SKM-1 treated with dmso at 0.1 percent for 144 hours (cell line): Measurements from ENCODE around the gene ECE1.

Experiments used
- DNase-seq: peaks from one replicate; lab custom pipeline; 2025; ENCODE audit not compliant: unreplicated experiment; lab: John Stamatoyannopoulos, UW

Gene ECE1

DNA sequence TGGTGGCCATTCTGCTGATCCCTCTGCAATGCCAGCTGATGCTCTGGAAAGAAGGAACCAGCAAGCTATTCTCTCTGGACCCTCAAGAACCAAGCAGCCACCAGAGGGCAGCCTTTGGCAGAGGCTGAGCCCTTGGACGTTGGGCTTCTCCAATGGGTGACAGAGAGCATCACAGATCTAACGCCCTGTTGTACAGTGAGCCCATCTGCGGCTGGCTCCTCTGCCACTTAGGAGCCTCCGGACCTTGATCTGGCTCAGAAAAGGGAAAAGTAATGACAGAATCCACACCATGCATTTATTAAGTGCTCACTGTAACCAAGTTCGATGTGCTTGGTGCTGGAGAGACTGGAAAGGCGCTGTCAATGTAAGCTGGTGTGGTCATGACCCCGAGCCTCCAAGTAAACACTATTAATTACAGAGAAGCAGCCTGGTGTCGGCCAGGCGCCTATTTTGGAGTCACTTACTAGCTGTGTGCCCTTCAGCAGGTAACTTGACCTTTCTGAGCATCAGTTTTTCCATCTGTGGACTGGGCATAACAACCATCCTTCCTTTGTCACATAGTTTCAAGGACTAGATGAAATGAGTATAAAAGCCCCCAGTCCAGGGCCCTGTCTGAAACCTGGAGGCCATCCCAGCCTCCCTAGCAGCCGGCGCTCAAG, 34.9 kb downstream of the ECE1 start:
- DNase-seq, result peak; percentile 68

DNA sequence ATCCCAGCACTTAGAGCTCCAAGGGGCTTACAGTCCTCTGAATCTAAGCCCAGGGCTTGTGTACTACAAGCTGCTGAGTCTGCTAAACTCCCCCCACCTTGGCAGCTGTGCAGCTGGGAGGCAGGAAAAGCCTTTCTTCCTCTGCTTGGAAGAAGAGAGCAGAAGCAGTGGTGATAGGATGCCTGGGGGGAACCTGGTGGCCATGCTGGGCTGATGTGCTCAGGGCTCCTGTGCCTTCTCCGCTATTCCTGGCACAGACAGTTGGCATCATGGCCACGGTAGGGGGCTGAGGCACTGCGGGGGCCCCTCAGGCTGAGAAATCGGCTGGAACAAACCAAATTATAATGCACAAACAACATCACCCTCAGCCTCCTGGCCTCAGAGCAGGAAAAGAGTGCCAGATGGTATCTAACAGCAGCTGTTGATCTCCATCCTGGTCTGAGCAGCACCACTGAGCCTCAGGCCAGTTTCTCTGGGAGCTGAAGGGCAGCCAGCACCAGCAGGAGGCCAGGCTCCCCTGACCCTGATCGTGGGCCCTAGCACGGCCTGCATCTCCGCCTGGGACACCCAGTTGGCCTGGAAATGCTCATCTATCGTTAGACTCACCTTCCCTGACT, 35.8 kb downstream of the ECE1 start:
- no peak for DNase-seq

DNA sequence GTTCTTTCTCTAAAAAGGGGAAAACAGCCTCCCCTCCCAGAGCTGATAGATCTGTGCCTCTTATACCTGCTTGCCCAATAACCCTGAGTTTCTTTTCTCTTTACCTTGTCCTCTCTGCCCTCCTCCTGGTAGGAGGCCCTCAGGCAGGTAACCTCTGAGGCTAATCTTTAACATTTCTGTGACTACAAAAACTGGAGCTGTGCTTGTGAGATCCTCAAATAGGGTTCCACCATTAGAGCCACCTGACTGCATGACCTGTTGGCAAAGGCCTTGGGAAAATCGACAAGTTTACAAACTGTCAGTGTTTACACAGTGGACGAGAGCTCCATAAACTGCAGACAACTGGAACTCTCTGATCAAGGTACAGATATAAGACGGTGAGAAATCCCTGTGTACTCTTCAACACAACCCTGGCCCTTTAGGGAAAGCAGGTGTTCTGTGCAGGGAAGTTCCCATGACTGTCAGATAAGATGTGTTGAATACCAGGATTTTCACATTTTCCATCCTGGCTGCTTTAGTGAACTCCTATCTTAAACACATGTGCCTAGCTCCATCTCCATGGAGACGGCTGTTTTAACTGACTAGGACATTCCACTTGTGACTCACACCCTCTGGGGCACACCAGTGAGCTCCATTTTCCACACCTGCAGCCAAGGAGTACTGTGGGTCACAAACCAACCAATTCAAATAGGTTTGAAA, 38.3 kb downstream of the ECE1 start:
- no peak for DNase-seq

DNA sequence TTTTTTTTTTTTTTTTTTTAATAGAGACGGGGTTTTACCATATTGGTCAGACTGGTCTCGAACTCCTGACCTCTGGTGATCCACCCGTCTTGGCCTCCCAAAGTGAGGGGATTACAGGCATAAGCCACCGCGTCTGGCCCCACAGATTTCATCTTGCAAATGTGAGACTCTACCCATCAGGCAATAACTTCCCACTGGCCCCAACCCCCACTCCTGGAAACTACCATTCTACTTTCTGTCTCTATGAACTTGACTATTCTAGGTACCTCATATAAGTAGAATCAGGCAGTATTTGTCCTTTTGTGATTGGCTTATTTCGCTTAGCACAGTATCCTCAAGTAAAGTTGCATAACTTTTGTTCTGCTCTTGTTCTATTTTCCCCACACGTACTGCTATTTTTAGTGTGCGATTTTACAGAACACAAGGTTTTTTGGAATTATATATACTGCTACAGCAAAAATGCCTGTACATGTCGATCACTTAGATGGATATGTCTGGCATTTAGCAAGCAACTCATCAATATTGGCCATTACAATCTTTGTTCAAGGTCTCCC, 40.2 kb downstream of the ECE1 start:
- no peak for DNase-seq

DNA sequence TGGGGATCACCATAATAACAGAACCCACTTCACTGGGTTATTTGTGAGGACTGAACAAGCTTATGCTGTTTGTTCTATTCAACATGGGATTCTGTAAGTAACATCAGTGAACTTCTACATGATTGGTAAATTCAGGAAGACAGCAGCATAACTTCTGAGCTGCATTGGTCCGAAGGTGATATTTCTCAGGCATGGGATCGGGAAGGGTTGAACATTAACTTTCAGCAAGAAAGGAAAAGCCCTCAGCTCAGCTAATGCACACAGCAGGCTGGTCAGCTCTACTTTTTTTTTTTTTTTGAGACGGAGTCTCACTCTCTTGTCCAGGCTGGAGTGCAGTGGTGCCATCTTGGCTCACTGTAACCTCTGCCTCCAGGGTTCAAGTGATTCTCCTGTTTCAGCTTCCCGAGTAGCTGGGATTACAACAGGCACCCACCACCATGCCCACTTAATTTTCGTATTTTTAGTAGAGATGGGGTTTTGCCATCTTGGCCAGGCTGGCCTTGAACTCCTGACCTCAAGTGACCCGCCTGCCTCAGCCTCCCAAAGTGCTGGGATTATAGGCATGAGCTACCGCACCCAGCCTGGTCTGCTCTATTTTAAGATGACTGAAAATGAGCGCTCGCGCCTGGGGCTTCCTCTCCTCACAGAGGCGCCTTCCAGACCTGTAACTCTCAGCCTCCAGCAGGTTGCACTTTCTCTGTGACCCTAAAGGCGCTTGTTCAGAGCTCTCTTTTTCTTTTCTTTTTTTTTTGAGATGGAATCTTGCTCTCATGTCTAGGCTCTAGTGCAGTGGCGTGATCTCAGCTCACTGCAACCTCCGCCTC, 42.2 kb downstream of the ECE1 start:
- DNase-seq, result no peak

DNA sequence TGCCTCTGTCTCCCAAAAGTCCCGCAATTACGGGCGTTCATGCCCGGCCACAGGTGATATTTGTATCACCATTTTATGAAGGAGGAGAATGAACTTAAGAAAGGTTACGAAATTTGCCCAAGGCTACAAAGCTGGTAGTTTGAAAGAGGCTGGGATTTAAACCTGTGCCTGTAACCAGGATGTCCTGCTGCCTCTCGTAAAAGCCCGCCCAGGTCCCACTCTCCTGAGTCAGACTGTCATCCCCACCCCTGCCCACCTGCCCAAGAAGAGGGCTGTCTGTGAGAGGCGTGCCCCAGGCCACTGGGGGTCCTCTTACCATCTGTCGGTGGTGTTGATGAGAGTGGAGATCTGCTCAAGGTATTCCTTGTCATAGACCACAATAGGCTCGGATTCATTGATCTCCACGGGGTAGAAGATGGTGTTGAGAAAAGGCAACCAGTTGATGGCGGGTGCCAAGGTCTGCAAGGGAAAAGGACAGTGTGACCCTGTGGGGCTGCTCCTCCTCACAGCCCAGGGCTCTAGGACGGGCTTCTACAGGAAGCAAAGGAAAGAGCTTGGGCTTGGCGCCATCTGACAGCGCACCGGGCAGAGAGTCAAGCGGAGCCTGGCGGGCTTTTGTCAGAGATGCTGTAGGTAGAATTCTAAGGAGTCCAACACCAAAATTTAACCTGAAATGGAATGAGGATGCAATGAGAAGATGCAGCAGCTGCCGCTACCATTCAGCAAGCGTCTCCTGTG, 43.2 kb downstream of the ECE1 start:
- no peak for DNase-seq

DNA sequence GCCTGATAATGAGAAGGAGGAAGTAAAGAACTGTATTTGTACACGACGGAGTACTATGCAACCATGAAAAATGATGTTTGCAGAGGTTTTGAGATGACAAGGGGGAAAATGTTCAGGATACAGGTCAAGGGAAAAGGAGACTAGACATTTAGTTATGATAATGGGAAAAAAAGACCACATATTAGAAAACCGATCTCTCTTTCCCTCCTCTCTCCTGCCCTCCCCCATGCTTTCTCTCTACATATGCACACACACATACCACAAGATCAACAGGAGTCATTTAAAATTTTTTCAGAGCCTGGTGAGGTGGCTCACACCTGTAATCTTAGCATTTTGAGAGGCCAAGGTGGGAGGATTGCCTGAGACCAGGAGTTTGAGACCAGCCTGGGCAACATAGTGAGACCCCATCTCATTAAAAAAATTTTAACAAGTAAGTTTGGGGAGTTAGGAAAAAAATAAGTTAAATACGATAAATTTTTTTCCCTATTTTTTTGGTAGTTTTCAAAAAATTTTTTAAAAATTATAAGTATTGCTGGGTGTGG, 44.5 kb downstream of the ECE1 start:
- DNase-seq, result no peak

DNA sequence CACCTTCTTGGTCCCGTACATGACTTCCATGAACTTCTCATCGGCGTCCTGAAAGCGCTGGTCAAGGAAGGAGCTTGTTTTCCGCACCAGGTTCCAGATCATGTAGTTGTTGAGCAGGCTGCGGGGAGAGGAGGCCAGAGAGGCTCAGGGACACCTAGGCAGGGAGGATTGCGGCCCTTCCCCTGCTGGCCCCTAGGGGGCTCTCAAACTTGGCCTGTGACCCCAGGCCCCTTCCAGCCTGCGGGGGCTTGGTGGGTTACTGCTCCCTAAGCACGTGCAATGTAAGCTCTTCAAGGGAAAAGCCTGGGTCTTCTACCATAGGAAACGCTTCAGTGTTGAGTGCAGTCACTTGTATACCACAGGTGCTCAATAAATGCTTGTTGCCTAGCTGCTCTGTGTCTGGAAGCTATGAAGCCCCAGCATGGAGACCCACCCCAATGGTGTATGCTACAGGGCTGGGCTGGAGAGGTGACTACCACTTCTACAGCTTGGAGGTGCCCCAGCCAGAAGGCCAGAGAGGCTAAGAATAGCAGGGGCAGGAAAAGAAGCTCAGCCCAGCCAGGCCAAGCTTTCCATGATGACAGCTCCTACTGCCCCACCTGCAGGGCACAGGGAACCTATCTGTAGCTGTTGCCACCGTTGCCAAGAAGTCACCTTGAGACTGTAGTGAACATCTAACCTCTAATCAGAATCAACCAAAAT, 45.1 kb downstream of the ECE1 start:
- no peak for DNase-seq

DNA sequence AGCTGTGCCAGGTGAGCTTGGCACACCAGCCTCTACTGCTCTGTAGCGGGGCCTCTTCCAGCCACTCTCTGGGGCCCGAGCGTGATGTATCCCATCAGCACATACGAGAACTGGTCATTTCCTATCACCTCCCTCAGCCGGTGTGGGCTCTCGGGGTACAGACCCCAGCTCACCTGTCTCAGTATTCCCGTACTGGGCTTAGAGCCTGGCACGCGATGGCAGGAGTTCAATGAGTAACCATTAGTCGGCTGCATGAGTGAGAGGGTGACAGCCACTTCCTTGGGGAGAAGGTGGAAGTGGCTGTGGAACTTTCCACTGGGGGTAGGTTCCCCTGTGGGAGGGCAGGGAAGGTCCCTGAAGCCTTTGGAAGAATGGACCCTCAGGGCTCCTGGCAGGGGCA, 46.1 kb downstream of the ECE1 start:
- no peak for DNase-seq

DNA sequence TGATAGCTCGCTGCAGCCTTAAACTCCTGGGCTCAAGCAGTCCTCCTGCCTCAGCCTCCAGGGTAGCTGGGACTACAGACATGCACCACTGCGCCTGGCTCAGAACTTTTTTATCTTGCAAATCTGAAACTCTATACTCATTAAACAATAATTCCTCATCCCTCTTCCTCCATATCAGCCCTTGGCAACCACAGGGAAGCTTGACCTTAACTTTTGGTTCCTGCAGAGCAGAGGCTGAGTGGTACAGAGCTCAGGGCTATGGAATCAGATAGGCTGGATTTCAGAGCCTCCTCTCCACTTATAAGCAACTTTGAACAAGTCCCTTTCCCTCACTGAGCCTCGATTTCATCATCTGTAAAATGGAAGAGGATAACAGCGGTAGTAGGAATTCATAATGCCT, 47.4 kb downstream of the ECE1 start:
- no peak for DNase-seq

DNA sequence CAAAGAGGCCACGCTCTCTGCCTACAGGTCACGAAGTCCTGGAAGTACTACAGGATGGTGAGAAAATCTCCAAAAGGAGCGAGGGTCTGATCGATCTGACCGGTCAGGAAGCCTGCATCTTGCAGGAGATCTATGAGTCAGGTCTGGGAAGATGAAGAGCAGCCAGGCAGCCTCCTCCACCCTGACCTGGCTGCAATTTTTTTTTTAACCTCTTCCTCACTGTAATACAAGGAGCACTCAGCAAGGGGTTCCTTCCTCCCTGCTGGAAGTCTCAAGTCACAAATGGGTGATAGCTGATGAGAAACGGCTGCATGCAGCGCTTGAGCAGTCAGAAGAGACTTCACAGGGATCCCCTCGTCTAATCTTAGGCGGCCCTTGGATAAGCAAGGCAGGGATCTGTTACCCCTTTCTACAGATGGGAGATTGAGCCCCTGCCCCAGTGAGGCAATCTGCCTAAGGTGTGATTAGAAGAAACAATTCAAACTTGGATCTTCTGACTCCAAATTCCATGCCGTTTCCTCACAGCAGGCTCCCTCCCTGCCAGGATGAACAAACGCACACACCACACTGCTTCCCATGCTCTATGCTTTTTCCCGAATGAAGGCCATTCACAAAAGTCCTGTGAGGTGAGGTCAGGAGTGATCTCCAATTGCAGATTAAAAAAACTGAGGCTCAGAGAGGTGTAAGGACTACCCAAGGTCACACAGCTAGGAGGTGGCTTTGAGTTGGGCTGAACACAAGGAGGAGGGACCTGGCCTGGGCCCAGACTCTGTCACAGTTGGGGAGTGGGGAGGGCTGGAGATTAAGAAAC, 48.3 kb downstream of the ECE1 start:
- no peak for DNase-seq

DNA sequence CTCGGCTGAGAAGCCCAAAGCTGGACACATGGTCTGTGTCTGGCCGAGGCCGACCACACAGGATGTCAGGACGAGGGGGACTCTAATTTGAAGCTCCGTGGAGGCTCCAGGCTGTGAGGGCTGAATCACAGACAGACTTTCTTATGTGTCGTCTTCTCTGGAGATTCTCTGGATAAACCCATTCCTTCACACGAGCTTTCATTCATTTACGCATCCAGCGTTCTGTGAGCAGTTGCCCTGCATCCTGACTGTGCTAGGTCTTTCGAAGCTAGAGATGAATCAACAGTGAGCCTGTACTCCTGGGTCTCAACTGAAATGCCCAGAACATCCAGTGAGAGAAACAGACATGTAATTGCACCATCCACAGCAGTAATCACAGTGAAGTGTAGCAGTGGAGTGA, 49.6 kb downstream of the ECE1 start:
- no peak for DNase-seq

DNA sequence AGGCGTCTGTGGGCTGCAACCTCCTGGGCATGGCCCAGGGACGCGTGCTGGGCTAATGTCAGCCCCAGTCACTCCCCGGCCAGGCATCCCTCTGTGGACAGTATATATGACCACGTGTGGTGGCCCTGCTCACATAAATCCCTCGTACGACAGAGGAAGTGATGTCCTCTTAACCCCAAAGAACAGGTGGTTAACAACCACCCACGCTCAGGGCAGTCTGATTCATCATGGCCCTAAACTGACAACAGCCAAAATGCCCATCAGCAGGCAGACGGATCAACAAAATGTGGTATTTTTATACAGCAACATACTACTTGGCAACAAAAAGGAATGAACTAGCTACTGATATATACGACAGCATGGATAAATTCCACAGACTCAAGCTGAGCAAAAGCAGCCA, 51.0 kb downstream of the ECE1 start:
- no peak for DNase-seq

DNA sequence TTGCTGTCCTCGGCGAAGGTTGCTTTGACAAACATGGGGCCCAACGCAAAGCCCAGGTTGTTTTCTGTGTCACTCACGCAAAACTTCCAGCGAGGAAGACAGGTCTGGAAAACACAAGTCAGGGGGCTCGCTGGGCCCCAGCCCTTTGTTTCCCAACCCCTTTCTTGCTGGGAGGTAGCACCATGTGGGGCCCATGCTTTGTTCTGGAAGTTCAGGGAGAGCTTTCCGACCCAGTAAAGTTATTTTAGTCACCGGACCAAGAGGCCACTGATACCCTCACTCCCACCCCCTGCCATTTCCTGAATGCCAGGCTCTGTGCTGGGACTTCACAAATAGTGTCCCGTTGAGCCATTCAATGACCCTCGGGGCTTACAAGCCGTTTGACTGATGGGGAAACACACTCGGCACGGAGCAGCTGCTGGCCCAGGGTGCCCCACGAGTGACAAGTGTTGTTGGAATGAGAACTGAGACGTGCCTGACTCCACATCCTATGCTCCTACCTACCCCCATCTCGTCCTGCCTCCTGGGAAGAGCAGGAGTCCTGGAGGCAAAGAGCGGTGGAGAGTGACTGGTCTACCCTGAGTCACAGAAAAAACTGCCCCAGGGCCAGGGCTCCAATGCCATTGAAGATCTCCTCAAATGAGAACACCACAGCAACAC, 52.0 kb downstream of the ECE1 start:
- DNase-seq, result no peak

DNA sequence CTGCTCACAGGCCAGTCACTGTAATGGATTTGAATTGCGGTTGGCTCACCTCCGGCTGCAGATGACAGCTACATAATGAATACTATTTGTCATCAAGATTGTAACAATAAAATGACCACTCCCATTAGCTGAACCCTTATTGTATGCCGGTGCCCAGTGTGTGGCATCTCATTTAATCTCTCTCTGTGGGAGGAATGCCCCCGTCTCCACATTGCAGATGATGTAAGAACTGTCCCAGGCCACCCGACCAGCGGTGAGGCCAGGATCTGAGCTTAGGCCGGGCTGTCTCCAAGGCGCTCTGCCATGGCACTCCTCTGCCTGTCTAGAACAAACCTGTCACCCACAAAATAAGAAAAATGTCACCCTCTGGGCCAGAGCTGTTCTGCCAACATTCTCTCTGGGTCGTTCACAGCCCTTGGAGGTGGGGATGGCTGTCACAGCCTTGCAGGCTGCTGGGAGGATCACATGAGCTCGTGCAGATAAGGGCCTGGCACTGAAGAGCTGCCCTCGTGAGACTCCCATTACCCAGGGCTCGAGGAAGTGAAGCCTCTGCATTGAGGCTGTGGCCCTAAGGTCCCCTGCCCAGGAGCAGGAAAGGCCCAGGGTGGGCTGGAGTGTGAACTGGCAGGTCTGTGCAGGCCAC, 52.7 kb downstream of the ECE1 start:
- no peak for DNase-seq

DNA sequence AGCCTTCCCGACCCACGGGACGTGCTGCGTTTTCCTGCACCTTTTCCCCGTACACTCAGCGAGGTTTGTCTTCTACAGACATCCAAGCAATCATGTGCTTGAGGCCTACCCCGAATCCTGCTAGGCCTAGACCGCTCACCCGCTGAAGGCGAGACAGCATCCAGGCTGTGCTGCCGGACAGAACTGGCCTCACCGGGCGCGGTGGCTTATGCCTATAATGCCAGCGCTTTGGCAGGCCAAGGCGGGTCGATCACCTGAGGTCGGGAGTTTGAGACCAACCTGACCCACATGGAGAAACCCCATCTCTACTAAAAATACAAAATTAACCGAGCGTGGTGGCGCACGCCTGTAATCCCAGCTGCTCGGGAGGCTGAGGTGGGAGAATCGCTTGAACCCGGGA, 54.1 kb downstream of the ECE1 start:
- no peak for DNase-seq

DNA sequence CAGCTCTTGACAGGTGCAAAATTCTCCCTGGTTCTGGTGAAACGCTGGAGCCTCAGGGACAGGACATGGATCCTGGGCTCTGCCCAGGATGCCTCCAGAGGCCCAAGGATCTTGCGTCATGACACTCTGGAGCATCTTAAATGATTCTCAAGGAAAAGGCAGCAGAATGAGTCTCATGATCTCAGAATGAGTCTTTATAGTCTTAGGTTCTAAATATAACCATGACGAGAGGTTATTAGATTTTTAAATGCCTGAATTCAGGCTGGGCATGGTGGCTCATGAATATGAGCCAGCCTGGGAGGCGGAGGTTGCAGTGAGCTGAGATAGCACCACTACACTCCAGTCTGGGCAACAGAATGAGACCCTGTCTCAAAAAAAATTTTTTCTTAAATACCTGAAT, 55.5 kb downstream of the ECE1 start:
- DNase-seq, result no peak

DNA sequence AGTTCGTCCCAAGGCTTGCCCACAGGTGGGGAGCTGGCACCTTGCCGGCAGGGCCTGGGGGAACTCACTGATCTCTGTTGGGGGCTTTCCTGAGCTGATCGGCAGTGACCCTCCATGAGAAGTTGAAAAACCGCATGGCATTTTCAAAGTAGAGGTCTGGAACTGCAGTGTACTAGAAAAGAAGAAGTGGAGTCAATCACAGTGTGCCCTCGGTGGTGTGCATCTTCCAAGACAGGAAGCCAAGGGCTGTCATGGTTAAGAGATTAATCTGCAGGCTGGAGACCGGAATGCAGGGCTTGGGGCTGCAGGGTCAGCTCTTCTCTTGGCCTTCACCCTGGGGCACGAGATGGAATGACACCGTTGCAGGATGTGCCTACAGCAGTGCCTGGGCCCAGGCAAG, 56.8 kb downstream of the ECE1 start:
- DNase-seq, result no peak
